ENCODE results near the gene UROD. TPM values are rescaled to one million over a fixed set of nuclear protein-coding genes. Genes with fewer than 3 reads are reported as not detected.
A peak's percentile ranks its signal among the peaks of the same experiment; 100 is the strongest.

The UROD gene
- total RNA-seq, 4 donors from 2014 or later: 94.5 to 137 (median 99.3) TPM

DNA sequence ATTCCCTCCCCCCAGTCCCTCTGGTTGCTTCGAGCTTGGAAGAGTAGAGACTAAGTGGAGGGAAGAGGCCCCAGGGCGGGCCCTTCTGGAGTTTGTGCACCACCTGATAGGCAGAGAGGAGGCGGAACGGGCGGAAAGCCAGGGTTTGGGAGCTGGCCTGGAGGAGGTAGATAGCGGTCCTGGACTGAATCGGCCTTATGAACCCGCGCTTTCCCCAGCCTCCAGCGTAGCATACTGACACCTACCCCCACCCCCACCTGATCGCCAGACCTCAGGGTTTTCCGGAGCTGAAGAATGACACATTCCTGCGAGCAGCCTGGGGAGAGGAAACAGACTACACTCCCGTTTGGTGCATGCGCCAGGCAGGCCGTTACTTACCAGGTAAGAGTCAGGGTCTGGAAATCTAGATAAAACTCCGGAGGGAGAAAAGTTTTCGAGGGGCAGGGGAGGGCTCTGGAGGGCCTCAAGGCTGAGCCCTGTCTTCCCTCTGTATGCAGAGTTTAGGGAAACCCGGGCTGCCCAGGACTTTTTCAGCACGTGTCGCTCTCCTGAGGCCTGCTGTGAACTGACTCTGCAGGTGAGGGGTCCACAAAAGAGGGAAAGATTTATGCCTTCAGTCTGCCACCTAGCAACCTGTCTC, 705 bp downstream of the UROD start:
- 8 to 11% methylated on average over 14 to 20 of the region's 21 CpGs for WGBS, 2 donors
- peak overlapping the region; percentile 61 to 77 (median 70) for H3K27ac ChIP-seq
- TF ChIP-seq, protein P1, sequence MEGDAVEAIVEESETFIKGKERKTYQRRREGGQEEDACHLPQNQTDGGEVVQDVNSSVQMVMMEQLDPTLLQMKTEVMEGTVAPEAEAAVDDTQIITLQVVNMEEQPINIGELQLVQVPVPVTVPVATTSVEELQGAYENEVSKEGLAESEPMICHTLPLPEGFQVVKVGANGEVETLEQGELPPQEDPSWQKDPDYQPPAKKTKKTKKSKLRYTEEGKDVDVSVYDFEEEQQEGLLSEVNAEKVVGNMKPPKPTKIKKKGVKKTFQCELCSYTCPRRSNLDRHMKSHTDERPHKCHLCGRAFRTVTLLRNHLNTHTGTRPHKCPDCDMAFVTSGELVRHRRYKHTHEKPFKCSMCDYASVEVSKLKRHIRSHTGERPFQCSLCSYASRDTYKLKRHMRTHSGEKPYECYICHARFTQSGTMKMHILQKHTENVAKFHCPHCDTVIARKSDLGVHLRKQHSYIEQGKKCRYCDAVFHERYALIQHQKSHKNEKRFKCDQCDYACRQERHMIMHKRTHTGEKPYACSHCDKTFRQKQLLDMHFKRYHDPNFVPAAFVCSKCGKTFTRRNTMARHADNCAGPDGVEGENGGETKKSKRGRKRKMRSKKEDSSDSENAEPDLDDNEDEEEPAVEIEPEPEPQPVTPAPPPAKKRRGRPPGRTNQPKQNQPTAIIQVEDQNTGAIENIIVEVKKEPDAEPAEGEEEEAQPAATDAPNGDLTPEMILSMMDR (IDR thresholded peaks at IDR 0.05): no peak
- no peak for TF ChIP-seq POLR2A (IDR thresholded peaks at IDR 0.05)
- peak overlapping the region; percentile 2 to 73 (median 39) for H3K4me3 ChIP-seq (replicated peaks in 1 of 3)
- H3K27me3 ChIP-seq: no peaks in the 10 kb centered on the region
- no peaks in the 10 kb centered on the region for H3K9me3 ChIP-seq
- intact Hi-C loops (cut with DNase I): loop anchor here (5.0 to 10.0 kb wide), 4 partner anchors 170 to 552 kb away; partner anchors contain the start of genes PTCH2 and ZSWIM5
- H3K4me1 ChIP-seq: peaks cover 30 to 41% of the 10 kb centered on the region in 2 donors
- peaks cover 16% of the 10 kb centered on the region in 2 donors for H3K36me3 ChIP-seq
- peak; percentile 90 for DNase-seq

DNA sequence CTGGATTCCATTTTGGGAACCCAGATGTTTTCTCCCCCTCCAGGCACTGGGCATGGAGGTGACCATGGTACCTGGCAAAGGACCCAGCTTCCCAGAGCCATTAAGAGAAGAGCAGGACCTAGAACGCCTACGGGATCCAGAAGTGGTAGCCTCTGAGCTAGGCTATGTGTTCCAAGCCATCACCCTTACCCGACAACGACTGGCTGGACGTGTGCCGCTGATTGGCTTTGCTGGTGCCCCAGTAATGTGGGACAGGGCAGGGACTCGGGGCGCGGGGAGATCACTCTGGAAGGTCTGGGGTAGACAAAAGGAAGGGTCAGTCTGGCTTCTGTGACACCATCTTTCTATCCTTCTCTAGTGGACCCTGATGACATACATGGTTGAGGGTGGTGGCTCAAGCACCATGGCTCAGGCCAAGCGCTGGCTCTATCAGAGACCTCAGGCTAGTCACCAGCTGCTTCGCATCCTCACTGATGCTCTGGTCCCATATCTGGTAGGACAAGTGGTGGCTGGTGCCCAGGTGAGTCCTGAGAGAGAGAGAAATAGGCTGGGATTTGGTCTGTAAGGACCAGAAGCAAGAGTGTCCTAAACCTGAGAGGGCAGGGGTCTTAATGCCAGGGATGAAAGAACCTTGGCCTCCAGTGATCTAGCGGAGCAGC, 1.6 kb downstream of the UROD start:
- Histone ChIP-seq H3K4me1 (peaks cover 33 to 41% of the 10 kb centered on the region in 2 donors), H3K9me3 (no peaks in the 10 kb centered on the region), H3K27me3 (no peaks in the 10 kb centered on the region), H3K36me3 (peaks cover 7% of the 10 kb centered on the region in 2 donors), H3K27ac (no peak overlapping the region), H3K4me3 (replicated peaks in 1 of 3) (no peak overlapping the region)
- TF ChIP-seq, protein P1 (IDR thresholded peaks at IDR 0.05): no peak
- TF ChIP-seq POLR2A (IDR thresholded peaks at IDR 0.05): no peak
- no peak for DNase-seq
- 88 to 89% methylated on average over 12 of the region's 12 CpGs for WGBS, 2 donors
- intact Hi-C loops (cut with DNase I): loop anchor here (5.0 to 10.0 kb wide), 4 partner anchors 171 to 551 kb away; partner anchors contain the start of genes PTCH2 and ZSWIM5

DNA sequence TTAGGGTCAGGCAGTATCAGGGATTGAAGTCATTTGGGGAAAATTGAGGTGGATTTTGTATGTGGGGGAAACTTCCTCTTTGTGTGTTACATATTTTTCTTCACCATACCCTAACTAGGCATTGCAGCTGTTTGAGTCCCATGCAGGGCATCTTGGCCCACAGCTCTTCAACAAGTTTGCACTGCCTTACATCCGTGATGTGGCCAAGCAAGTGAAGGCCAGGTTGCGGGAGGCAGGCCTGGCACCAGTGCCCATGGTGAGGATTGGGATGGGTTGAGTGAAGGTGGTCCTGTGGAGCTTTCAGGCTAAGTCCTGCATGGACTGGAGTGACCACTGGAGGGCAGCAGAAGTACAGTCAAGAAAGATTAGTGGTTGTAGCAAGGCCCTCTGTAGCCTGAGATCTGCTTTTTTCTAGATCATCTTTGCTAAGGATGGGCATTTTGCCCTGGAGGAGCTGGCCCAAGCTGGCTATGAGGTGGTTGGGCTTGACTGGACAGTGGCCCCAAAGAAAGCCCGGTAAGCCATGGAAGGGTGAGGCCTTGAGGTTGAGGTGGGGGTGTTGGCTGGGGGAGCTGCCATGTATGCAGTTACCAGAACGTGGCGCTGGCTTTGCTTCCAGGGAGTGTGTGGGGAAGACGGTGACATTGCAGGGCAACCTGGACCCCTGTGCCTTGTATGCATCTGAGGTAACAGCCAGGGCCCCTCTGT, 2.4 kb downstream of the UROD start:
- intact Hi-C loops (cut with DNase I): loop anchor here (5.0 to 10.0 kb wide), 4 partner anchors 172 to 550 kb away; partner anchors contain the start of genes PTCH2 and ZSWIM5
- Histone ChIP-seq H3K9me3 (no peaks in the 10 kb centered on the region), H3K36me3 (no peaks in the 10 kb centered on the region), H3K27ac (peak overlapping the region in 1 of 3 donors; percentile 8), H3K4me3 (replicated peaks in 1 of 3) (no peak overlapping the region), H3K4me1 (peaks cover 28 to 35% of the 10 kb centered on the region in 2 donors), H3K27me3 (no peaks in the 10 kb centered on the region)
- TF ChIP-seq POLR2A (IDR thresholded peaks at IDR 0.05): no peak
- TF ChIP-seq, protein P1 (IDR thresholded peaks at IDR 0.05): peak; percentile 64 to 95 (median 86)
- peak; percentile 81 to 82 for DNase-seq
- 40 to 47% methylated on average over 5 to 6 of the region's 6 CpGs for WGBS, 2 donors

DNA sequence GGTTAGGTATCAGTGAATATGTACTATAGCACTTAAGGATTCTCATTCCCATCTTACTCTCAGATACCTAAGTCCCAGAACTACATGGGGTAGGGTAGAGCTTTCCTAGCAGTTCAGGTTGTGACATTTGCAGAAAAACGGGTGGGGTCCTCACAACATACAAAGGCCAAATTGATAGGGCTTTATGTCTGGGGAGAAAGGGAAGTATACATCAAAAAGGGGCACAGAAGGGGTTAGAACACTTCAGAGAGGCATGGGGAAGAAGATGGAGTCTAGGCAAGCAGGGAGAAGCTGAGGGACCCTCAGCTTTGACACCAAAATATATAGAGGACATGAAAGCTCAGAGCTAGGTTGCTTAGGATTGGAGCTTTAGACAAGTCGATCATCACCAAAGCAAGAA, 3.6 kb downstream of the UROD start:
- Histone ChIP-seq H3K27ac (no peak overlapping the region), H3K4me1 (peaks cover 18 to 27% of the 10 kb centered on the region in 2 donors), H3K27me3 (no peaks in the 10 kb centered on the region), H3K4me3 (replicated peaks in 1 of 3) (no peak overlapping the region), H3K36me3 (no peaks in the 10 kb centered on the region), H3K9me3 (no peaks in the 10 kb centered on the region)
- DNase-seq: no peak
- TF ChIP-seq POLR2A (IDR thresholded peaks at IDR 0.05): no peak
- TF ChIP-seq, protein P1 (IDR thresholded peaks at IDR 0.05): no peak
- WGBS, 2 donors: 88 to 91% methylated on average over 2 of the region's 2 CpGs
- intact Hi-C loops (cut with DNase I): loop anchor here (10.0 kb wide), 2 partner anchors 189 to 549 kb away; partner anchors contain the start of gene ZSWIM5
